ENCODE results near the gene NFKB1.
"Not testable (repeated sequence)": the region's sequence is repeated elsewhere in the genome, so short reads cannot be mapped to it uniquely, and the experiment has no call there.

Gene NFKB1

GRCh38 chr4:102564399-102565059 is 63.4 kb downstream of the NFKB1 start:
- peak in 1 of 2 donors; percentile 36 for DNase-seq (ENCODE audit: low read depth in 2 of 2)

- no peak for DNase-seq (ENCODE audit: low read depth in 2 of 2)
These were observed 64.5 kb downstream of the NFKB1 start for GRCh38 chr4:102565696-102566095.

- DNase-seq (ENCODE audit: low read depth in 2 of 2), result no peak
These were observed 65.3 kb downstream of the NFKB1 start for GRCh38 chr4:102566426-102566825.

GRCh38 chr4:102567427-102567826 is 66.3 kb downstream of the NFKB1 start:
- DNase-seq (ENCODE audit: low read depth in 2 of 2), result no peak

- DNase-seq (ENCODE audit: low read depth in 2 of 2), result no peak
These were observed 68.0 kb downstream of the NFKB1 start for GRCh38 chr4:102569200-102569599.

GRCh38 chr4:102570211-102570610 is 69.1 kb downstream of the NFKB1 start:
- not testable (repeated sequence) for DNase-seq (ENCODE audit: low read depth in 2 of 2)

GRCh38 chr4:102572452-102572851 is 71.3 kb downstream of the NFKB1 start:
- DNase-seq (ENCODE audit: low read depth in 2 of 2), result no peak

- no peak for DNase-seq (ENCODE audit: low read depth in 2 of 2)
These were observed 73.2 kb downstream of the NFKB1 start for GRCh38 chr4:102574317-102574716.

- DNase-seq (ENCODE audit: low read depth in 2 of 2), result no peak
These were observed 74.4 kb downstream of the NFKB1 start for GRCh38 chr4:102575369-102576129.

- no peak for DNase-seq (ENCODE audit: low read depth in 2 of 2)
These were observed 77.1 kb downstream of the NFKB1 start for GRCh38 chr4:102578270-102578669.

- DNase-seq (ENCODE audit: low read depth in 2 of 2), result no peak
These were observed 77.7 kb downstream of the NFKB1 start for GRCh38 chr4:102578819-102579218.

- no peak for DNase-seq (ENCODE audit: low read depth in 2 of 2)
These were observed 78.8 kb downstream of the NFKB1 start for GRCh38 chr4:102579794-102580462.

GRCh38 chr4:102580463-102580842 is 79.3 kb downstream of the NFKB1 start:
- no peak for DNase-seq (ENCODE audit: low read depth in 2 of 2)

- no peak for DNase-seq (ENCODE audit: low read depth in 2 of 2)
These were observed 82.9 kb downstream of the NFKB1 start for GRCh38 chr4:102584091-102584490.

GRCh38 chr4:102585329-102585728 is 84.2 kb downstream of the NFKB1 start:
- peak in 1 of 2 donors; percentile 29 for DNase-seq (ENCODE audit: low read depth in 2 of 2)

- no peak for DNase-seq (ENCODE audit: low read depth in 2 of 2)
These were observed 85.0 kb downstream of the NFKB1 start for GRCh38 chr4:102586002-102586643.

GRCh38 chr4:102586644-102587021 is 85.5 kb downstream of the NFKB1 start:
- DNase-seq (ENCODE audit: low read depth in 2 of 2), result peak in 1 of 2 donors; percentile 26

GRCh38 chr4:102589743-102590142 is 88.6 kb downstream of the NFKB1 start:
- DNase-seq (ENCODE audit: low read depth in 2 of 2), result no peak

- no peak for DNase-seq (ENCODE audit: low read depth in 2 of 2)
These were observed 91.1 kb downstream of the NFKB1 start for GRCh38 chr4:102592256-102592655.

- no peak for DNase-seq (ENCODE audit: low read depth in 2 of 2)
These were observed 92.0 kb downstream of the NFKB1 start for GRCh38 chr4:102593147-102593546.

- no peak for DNase-seq (ENCODE audit: low read depth in 2 of 2)
These were observed 92.8 kb downstream of the NFKB1 start for GRCh38 chr4:102594000-102594399.

GRCh38 chr4:102596532-102596931 is 95.4 kb downstream of the NFKB1 start:
- DNase-seq (ENCODE audit: low read depth in 2 of 2), result no peak

Data from stimulated activated CD4-positive, alpha-beta T cell treated with anti-CD3 and anti-CD28 coated beads, Interleukin-4, amount 100 ng/mL, for 48 hours (primary cell).